GM10266 (cell line): Measurements from ENCODE around the gene OXER1.

Experiments
- DNase-seq: peaks from one replicate; pipeline ENCODE4 v3.0.0; 2012; ENCODE audit errors: extremely low spot score
- TF ChIP-seq, protein P1 (sequence below): IDR thresholded peaks from 2 replicates; pipeline ENCODE4 v1.5.1; 2012; ENCODE audit warnings: mild to moderate bottlenecking, low read depth; ENCODE audit not compliant: control insufficient read depth, insufficient read depth; ENCODE audit errors: missing control alignments

Gene OXER1

GRCh38 chr2:42769583-42770287, 5.8 kb upstream of the OXER1 start:
- no peak for DNase-seq
- TF ChIP-seq, protein P1, sequence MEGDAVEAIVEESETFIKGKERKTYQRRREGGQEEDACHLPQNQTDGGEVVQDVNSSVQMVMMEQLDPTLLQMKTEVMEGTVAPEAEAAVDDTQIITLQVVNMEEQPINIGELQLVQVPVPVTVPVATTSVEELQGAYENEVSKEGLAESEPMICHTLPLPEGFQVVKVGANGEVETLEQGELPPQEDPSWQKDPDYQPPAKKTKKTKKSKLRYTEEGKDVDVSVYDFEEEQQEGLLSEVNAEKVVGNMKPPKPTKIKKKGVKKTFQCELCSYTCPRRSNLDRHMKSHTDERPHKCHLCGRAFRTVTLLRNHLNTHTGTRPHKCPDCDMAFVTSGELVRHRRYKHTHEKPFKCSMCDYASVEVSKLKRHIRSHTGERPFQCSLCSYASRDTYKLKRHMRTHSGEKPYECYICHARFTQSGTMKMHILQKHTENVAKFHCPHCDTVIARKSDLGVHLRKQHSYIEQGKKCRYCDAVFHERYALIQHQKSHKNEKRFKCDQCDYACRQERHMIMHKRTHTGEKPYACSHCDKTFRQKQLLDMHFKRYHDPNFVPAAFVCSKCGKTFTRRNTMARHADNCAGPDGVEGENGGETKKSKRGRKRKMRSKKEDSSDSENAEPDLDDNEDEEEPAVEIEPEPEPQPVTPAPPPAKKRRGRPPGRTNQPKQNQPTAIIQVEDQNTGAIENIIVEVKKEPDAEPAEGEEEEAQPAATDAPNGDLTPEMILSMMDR = no peak

- TF ChIP-seq, protein P1 = no peak
- DNase-seq = no peak
Measured at GRCh38 chr2:42768706-42769256, 4.8 kb upstream of the OXER1 start.

DNA sequence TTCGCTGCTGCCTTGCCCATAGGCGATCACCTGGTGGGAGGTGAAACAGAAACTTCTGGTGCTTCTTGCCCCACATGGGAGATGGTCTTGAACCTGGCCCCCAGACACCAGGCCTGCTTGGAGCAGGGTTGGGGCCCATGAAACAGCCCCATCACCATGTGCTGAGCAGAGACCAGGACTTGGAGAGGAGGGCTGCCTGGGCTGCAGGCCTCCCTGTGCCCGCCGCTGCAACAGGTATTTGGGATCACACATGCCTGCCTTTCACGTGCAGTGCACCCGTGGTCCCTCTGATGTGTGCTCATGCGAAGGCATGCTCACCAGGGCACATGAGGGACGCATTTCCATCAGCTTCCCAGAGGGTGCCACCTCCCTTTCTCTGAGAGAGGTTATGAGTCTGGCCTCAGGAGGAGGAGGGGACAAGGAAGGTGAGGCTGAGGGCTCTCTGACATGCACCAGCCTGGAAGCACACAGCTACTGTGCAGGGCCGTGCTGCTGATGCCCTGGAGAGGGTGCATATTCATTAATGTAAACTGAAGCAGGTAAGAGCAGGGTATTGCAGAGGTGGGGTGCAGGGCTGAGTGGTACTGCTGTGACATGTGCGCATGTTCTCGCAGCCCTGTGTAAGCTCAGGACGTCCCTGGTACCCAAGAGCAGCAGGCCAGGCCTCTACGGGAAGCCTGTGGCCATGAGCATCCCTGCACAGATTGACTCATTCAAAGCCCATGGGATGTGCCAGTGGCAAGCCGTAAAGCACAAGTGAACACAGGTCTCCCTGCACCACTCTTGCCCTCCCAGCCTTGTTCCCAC, 4.2 kb upstream of the OXER1 start:
- no peak for DNase-seq
- TF ChIP-seq, protein P1 = no peak

GRCh38 chr2:42767080-42767898, 3.4 kb upstream of the OXER1 start:
- no peak for DNase-seq
- TF ChIP-seq, protein P1 = no peak

DNA sequence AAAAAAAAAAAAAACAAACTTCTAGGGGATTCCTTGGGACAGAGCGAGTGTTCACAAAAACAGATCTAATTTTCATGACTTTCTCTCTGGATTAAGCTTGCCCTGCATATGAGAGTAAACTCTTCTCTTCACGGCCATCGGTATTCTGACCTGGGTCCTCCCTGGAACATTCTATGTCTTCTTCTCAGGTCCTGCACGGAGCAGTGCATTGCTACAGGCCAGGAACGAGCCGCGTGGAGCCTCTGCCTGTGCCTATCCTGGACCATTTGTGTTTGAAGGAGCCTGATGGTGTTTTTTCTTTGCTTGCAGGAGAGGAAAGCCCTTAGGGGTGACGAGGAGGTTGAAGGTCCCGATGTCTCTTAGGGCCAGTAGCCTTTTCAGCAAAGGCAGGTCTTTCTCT, 1.8 kb upstream of the OXER1 start:
- DNase-seq = no peak
- TF ChIP-seq, protein P1 = no peak

DNA sequence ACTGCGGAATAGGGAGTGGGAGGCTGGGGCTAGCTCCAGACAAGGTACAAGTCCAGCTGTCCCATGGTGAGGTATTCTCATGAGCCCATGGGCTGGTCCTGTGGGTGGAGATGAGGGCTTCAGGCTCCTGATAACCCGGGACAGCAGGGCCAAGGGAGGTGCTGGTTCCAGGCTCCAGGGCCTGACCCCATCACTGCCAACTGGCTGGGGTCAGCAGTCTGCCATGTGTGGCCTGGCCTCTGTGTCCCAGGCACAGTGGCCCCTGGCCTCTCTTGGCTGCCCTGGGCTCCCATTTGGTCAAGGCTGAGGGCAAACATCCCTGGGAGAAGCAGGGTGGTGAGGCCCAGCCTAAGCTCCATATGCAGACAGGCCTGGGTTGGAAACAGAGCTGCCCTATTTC, 966 bp upstream of the OXER1 start:
- DNase-seq = no peak
- TF ChIP-seq, protein P1 = no peak
